Gastroesophageal sphincter (tissue), 3 donors: ENCODE results near the gene TBRG4.

ENCODE experiments used
- EP300 ChIP-seq: sonication (generic); formaldehyde crosslinking; IDR thresholded peaks from one replicate; pipeline ENCODE4 v1.6.1; 2017; ENCODE audit warnings: antibody characterized with exemption, mild to moderate bottlenecking
- POLR2A ChIP-seq, 2 donors: fragments of 450-650 bp; IDR thresholded peaks; one replicate each; pipeline ENCODE4 v1.6.1; 2017; ENCODE audit warnings: antibody characterized with exemption in 2 of 2, mild to moderate bottlenecking in 2 of 2, moderate library complexity in 1 of 2
- POLR2AphosphoS5 ChIP-seq: sonication (generic); formaldehyde crosslinking; IDR thresholded peaks from one replicate; pipeline ENCODE4 v1.6.1; 2017; ENCODE audit warnings: antibody characterized with exemption
- TF ChIP-seq, protein P1 (sequence below), 4 experiments: fragments of 200-600 bp in 2 of 4; fragments of 450-650 bp in 2 of 4; sonication (generic) in 1 of 4; IDR thresholded peaks; one replicate each; pipeline ENCODE4 v1.5.1; 2017 to 2019; ENCODE audit warnings: antibody characterized with exemption in 4 of 4, mild to moderate bottlenecking in 2 of 4, moderate library complexity in 2 of 4

GRCh38 chr7:45098983-45099839 lies 12.3 kb downstream of the TBRG4 start:
- TF ChIP-seq POLR2A (IDR thresholded peaks at IDR 0.05): no peak
- TF ChIP-seq, protein P1, sequence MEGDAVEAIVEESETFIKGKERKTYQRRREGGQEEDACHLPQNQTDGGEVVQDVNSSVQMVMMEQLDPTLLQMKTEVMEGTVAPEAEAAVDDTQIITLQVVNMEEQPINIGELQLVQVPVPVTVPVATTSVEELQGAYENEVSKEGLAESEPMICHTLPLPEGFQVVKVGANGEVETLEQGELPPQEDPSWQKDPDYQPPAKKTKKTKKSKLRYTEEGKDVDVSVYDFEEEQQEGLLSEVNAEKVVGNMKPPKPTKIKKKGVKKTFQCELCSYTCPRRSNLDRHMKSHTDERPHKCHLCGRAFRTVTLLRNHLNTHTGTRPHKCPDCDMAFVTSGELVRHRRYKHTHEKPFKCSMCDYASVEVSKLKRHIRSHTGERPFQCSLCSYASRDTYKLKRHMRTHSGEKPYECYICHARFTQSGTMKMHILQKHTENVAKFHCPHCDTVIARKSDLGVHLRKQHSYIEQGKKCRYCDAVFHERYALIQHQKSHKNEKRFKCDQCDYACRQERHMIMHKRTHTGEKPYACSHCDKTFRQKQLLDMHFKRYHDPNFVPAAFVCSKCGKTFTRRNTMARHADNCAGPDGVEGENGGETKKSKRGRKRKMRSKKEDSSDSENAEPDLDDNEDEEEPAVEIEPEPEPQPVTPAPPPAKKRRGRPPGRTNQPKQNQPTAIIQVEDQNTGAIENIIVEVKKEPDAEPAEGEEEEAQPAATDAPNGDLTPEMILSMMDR (IDR thresholded peaks at IDR 0.05): no peak
- TF ChIP-seq EP300: no peak
- TF ChIP-seq POLR2AphosphoS5: no peak
